ENCODE data around the gene GNAS. TPM values are rescaled to one million over a fixed set of nuclear protein-coding genes. Genes with fewer than 3 reads are reported as not detected.

Gene GNAS
- total and polyA plus RNA-seq, 12 donors: 614 to 6,333 (median 1,418) TPM

DNA sequence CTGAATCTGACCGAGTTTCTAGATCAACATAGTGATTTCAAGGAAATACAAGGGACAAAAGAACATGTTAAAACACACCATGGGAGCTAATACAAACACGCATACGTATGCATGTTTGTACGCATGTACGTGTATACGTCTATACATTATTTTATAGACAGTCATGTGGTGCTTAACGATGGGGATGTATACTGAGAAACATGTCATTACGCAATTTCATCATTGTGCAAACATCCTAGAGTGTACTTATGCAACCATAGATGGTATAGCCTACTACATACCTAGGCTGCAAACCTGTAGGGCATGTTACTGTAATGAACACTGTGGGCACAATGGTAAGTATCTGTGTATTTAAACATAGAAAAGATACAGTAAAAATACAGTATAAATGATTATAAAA, 103.6 kb downstream of the GNAS start:
- intact Hi-C loops (cut with DNase I): no loop called here
- no peak for TF ChIP-seq POLR2A (IDR thresholded peaks at IDR 0.05)
- TF ChIP-seq, protein P1, sequence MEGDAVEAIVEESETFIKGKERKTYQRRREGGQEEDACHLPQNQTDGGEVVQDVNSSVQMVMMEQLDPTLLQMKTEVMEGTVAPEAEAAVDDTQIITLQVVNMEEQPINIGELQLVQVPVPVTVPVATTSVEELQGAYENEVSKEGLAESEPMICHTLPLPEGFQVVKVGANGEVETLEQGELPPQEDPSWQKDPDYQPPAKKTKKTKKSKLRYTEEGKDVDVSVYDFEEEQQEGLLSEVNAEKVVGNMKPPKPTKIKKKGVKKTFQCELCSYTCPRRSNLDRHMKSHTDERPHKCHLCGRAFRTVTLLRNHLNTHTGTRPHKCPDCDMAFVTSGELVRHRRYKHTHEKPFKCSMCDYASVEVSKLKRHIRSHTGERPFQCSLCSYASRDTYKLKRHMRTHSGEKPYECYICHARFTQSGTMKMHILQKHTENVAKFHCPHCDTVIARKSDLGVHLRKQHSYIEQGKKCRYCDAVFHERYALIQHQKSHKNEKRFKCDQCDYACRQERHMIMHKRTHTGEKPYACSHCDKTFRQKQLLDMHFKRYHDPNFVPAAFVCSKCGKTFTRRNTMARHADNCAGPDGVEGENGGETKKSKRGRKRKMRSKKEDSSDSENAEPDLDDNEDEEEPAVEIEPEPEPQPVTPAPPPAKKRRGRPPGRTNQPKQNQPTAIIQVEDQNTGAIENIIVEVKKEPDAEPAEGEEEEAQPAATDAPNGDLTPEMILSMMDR (IDR thresholded peaks at IDR 0.05): no peak
- Histone ChIP-seq H3K4me1 (replicated peaks in 1 of 2) (no peaks in the 10 kb centered on the region), H3K9me3 (replicated peaks in 1 of 3) (no peaks in the 10 kb centered on the region), H3K27ac (no peak overlapping the region), H3K4me3 (no peak overlapping the region), H3K36me3 (replicated peaks in 1 of 2) (no peaks in the 10 kb centered on the region), H3K27me3 (no peaks in the 10 kb centered on the region)
- 79 to 88% (median 84%) methylated on average over 8 of the region's 8 CpGs for WGBS, 4 donors
- no peak for DNase-seq

DNA sequence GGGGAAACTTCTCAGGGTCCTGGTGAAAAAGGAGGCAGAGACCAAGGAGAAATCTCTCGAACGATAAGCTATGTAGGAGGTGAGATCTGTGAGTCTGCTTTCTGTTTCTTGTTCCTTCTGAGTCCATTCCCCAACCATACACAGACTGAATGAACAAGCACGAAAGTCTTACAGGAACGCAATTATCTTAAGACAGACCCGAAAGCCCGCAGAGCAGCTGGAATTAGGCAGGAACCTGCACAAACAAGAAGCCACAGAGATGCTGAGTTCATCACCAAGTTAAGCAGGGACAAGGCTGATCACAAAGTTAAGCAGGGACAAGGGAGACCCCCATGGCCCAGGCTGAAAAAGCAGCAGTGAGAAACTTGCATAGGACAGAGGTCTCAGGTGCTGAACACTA, 107.1 kb downstream of the GNAS start:
- no peaks in the 10 kb centered on the region for H3K9me3 ChIP-seq (replicated peaks in 1 of 3)
- TF ChIP-seq, protein P1 (IDR thresholded peaks at IDR 0.05): no peak
- no peak for TF ChIP-seq POLR2A (IDR thresholded peaks at IDR 0.05)
- H3K4me3 ChIP-seq: no peak overlapping the region
- 73 to 86% (median 81%) methylated on average over 6 of the region's 6 CpGs for WGBS, 4 donors
- H3K27ac ChIP-seq: no peak overlapping the region
- no peaks in the 10 kb centered on the region for H3K36me3 ChIP-seq (replicated peaks in 1 of 2)
- H3K27me3 ChIP-seq: no peaks in the 10 kb centered on the region
- DNase-seq: no peak
- intact Hi-C loops (cut with DNase I): no loop called here
- H3K4me1 ChIP-seq (replicated peaks in 1 of 2): no peaks in the 10 kb centered on the region

MicroRNAs within 50 kb of the gene (microRNA counts, 767-probe panel; counts per million panel counts)
- 0 counts per million in 2 donors for microRNA hsa-miR-296-3p
- microRNA hsa-miR-296-5p: 0 counts per million in 2 donors
- 0 counts per million in 2 donors for microRNA hsa-miR-298

Small RNA genes lying within 50 kb of the gene (microRNA-seq; reads per million reads assigned to microRNA genes)
- gene MIR298: 0 reads per million in 3 donors

Small RNA genes lying within 50 kb of the gene (small RNA-seq; reads per million reads assigned to genes)
- 0 reads per million in 2 donors for gene MIR298
- gene RF02127: 0 reads per million in 2 donors
- 0 reads per million in 2 donors for gene RF02128
- 0 reads per million in 2 donors for gene RF02130
- gene RF02131: 0 reads per million in 2 donors

Other genes with a start within 250 kb of the GNAS start
- 10 to 100 TPM; 29.3 to 65.2 (median 36.6) TPM for gene STX16, start 201.4 kb upstream of the GNAS start, total RNA-seq
- gene STX16, start 201.4 kb upstream of the GNAS start, polyA plus RNA-seq: 100 to 1,000 TPM in 1 of 3 donors, 10 to 100 TPM in 2; 33.4 to 134 (median 82.5) TPM
- 10 to 100 TPM; 16.1 to 63.5 (median 33.2) TPM for gene NPEPL1, start 159.9 kb upstream of the GNAS start, total RNA-seq
- 100 to 1,000 TPM in 2 of 3 donors, 1 to 10 TPM in 1; 9.3 to 158 (median 104) TPM for gene NPEPL1, start 159.9 kb upstream of the GNAS start, polyA plus RNA-seq
- under 1 TPM in 4 of 9 donors, not detected in 5; 0.11 to 1.00 (median 0.42) TPM for gene GNAS-AS1, start 1.8 kb upstream of the GNAS start, total RNA-seq
- gene GNAS-AS1, start 1.8 kb upstream of the GNAS start, polyA plus RNA-seq: under 1 TPM; 0.09 to 0.72 (median 0.10) TPM
- 10 to 100 TPM; 47.1 to 82.8 (median 67.3) TPM for gene NELFCD, start 128.5 kb downstream of the GNAS start, total RNA-seq
- 100 to 1,000 TPM in 1 of 3 donors, 10 to 100 TPM in 2; 78.3 to 107 (median 85.7) TPM for gene NELFCD, start 128.5 kb downstream of the GNAS start, polyA plus RNA-seq
- gene CTSZ, start 154.5 kb downstream of the GNAS start, total RNA-seq: 100 to 1,000 TPM in 8 of 9 donors, 10 to 100 TPM in 1; 36.4 to 266 (median 162) TPM
- gene CTSZ, start 154.5 kb downstream of the GNAS start, polyA plus RNA-seq: 100 to 1,000 TPM; 108 to 180 (median 121) TPM
- 1 to 10 TPM in 1 of 9 donors, under 1 TPM in 3, not detected in 5; 0.13 to 1.3 (median 0.34) TPM for gene TUBB1, start 166.7 kb downstream of the GNAS start, total RNA-seq
- gene TUBB1, start 166.7 kb downstream of the GNAS start, polyA plus RNA-seq: under 1 TPM; 0.07 to 0.10 (median 0.08) TPM
- 10 to 100 TPM; 13.3 to 96.9 (median 60.6) TPM for gene ATP5F1E, start 179.6 kb downstream of the GNAS start, total RNA-seq
- 100 to 1,000 TPM in 1 of 3 donors, 10 to 100 TPM in 2; 42.5 to 131 (median 50.0) TPM for gene ATP5F1E, start 179.6 kb downstream of the GNAS start, polyA plus RNA-seq
- 100 to 1,000 TPM in 1 of 9 donors, 10 to 100 TPM in 8; 21.7 to 112 (median 48.8) TPM for gene PRELID3B, start 190.1 kb downstream of the GNAS start, total RNA-seq
- gene PRELID3B, start 190.1 kb downstream of the GNAS start, polyA plus RNA-seq: 100 to 1,000 TPM in 1 of 3 donors, 10 to 100 TPM in 2; 13.3 to 119 (median 16.1) TPM